SW480 (cell line): ENCODE results near the gene SORCS2.

Experiments used
- DNase-seq: peaks from one replicate; pipeline ENCODE4 v3.0.0-alpha.2; 2016; ENCODE audit warnings: low spot score

The SORCS2 gene

GRCh38 chr4:7291372-7292114 is 99.2 kb downstream of the SORCS2 start:
- DNase-seq, result no peak

DNA sequence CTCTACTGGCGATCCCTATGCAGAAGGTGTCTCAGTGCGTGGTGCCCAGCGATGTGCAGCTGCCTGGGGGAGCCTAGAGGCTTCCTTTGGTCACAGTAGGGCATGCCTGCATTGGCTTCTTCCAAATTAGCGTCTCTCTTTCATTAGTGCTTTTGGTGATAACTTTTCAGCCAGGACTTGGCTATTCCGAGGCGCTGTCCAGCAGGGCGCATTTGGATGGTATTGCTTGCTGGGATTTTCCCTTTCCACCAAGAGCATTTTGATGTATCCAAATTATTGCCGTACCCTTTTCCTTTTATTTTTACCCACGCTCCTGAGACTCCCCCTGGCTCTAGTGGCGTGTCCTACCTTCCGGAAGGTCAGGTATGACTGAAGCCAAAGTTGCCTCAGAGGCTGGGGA is 101.4 kb downstream of the SORCS2 start:
- no peak for DNase-seq

- no peak for DNase-seq
Observed at GRCh38 chr4:7294176-7294756, 101.9 kb downstream of the SORCS2 start.

- DNase-seq, result no peak
Observed at GRCh38 chr4:7295197-7295910, 103.0 kb downstream of the SORCS2 start.

GRCh38 chr4:7295911-7296660 is 103.7 kb downstream of the SORCS2 start:
- peak; percentile 11 for DNase-seq

GRCh38 chr4:7296661-7297335 is 104.5 kb downstream of the SORCS2 start:
- no peak for DNase-seq

- no peak for DNase-seq
Observed at GRCh38 chr4:7297374-7297773, 105.0 kb downstream of the SORCS2 start.

DNA sequence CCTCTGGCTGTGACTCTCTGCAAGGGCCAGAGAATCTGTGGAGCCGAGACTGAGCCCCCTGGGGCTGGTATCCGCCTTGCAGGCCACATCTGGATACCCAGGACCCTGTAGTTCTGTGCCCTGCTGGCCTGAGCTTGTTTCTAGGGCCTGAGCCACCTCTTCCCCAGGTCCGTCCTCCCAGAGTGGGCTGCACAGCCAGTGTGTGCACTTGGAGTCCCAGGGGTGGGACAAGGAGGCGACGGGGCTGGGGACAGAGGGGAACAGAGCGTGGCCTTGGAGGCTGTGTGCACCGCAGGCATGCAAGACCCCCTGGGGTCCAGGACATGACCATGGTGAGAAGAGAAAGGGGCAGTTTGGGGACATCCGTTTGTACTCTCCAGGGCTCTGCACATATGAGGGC is 105.5 kb downstream of the SORCS2 start:
- DNase-seq, result no peak

- no peak for DNase-seq
Observed at GRCh38 chr4:7298619-7299009, 106.3 kb downstream of the SORCS2 start.

- no peak for DNase-seq
Observed at GRCh38 chr4:7299010-7299907, 106.9 kb downstream of the SORCS2 start.

- DNase-seq, result no peak
Observed at GRCh38 chr4:7299908-7300710, 107.8 kb downstream of the SORCS2 start.

DNA sequence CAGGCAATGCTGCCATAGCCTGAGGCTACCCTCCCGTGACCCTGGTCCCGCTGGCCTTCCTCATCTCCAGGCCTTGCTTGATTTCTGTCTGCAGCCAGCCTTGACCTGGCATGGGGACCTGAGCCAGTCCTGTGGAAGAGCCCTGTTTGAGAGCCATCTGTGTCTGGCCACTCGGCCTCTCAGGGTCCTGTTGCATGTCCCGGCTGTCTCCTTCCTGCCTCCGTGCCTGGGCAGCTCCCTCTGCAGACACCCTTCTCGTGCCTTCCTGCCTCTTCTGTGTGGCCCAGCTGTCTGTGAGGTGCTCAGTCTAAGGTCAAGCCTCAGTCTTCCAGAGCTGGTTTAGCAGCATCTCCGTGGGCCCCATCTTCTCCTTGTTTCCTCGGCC is 108.4 kb downstream of the SORCS2 start:
- no peak for DNase-seq

DNA sequence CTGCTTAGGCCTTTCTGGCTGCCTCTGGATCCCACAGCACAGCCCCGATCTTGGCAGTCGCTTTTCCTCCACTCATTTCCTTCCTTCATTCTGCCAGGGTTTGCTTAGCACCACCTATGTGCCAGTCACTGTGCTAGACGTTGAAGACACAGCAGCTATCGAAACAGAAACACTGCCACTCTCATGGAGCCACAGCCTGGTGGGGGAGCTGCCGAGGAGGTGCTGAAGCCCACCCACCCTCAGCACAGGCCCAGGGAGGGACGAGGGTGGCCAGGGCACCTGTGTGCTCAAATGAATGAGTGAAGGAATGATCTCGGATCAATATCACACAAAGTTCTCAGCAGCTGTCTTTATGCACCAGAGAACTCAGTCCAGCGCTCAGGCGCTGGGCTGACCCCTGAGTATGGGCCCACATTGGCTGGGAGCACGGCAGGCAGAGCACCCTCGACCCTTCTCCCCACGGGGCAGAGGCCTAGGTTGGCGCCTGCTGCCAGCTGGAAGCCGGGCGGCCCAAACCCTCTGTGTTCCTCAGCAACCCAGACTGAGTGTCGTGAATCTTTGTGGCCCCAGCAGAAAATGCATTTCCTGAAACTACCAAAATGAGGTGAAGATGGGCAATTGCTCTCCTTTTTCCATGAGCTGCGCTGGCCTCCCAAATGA is 108.9 kb downstream of the SORCS2 start:
- DNase-seq, result no peak

DNA sequence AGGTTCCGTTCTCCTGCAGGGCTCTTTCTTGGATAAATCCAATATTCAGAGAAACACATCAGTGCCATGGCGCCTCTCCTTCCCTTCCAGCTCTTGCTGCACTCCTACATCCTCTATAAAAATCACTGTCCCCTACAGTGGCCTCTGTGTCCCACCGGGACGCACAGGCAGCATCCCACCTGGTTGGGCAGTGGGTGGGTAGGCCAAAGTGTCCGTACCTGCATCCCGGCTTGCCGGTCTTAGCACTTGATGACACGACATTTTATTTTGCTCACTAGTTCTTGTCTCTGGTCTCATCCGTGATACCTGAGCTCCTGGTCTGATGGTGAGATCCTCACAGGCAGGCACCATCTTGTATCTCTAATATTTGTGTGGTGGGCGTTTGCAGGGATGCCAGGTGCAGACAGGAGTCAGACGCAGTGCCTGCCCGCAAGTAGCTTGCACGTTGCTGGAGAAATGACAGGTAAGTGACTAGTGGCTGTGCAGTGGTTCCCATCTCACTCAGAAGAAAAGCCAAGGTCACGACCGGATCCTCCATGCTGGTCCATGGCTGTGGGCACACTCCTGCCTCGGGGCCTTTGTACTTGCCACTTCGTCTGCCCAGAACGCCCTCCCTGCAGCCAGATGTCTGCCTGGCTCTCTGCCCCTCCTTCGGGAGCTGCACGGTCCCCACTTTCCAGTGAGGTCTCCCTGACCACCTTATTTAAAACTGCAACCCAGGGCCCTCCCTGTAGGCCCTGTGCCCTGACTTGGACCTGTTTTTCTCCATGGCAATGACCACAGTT is 109.7 kb downstream of the SORCS2 start:
- no peak for DNase-seq

GRCh38 chr4:7302781-7303404 is 110.6 kb downstream of the SORCS2 start:
- DNase-seq, result no peak

GRCh38 chr4:7303561-7303960 is 111.2 kb downstream of the SORCS2 start:
- no peak for DNase-seq

GRCh38 chr4:7304436-7304835 is 112.1 kb downstream of the SORCS2 start:
- no peak for DNase-seq
